ENCODE data around the gene NUDT13.

DNA sequence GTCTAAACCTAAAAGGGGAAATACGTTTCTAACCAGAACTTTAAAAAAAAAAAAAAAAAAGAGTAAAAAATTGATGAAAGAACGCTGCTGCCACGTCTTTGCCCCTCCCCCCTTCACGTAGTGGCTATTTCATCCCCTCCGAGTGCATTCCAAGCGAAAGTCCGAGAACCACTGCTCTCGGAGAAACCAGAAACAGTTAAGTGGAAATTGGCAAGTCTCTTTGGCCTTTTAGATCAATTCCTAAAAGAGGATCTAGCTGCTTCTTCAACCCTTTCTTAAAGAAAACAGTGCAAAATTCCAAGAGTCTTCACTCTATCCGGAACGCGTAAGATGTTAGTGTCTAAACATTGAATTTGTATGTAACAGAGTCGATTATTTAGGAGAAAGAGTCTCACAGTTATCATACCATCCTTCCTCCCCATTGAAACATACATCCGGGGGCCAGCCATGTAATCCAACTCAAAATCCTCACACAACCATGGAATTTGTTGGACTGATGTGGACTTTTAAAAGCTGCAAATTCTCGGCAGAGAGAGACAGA, 14.7 kb upstream of the NUDT13 start:
- TF ChIP-seq, protein P1, sequence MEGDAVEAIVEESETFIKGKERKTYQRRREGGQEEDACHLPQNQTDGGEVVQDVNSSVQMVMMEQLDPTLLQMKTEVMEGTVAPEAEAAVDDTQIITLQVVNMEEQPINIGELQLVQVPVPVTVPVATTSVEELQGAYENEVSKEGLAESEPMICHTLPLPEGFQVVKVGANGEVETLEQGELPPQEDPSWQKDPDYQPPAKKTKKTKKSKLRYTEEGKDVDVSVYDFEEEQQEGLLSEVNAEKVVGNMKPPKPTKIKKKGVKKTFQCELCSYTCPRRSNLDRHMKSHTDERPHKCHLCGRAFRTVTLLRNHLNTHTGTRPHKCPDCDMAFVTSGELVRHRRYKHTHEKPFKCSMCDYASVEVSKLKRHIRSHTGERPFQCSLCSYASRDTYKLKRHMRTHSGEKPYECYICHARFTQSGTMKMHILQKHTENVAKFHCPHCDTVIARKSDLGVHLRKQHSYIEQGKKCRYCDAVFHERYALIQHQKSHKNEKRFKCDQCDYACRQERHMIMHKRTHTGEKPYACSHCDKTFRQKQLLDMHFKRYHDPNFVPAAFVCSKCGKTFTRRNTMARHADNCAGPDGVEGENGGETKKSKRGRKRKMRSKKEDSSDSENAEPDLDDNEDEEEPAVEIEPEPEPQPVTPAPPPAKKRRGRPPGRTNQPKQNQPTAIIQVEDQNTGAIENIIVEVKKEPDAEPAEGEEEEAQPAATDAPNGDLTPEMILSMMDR (IDR thresholded peaks at IDR 0.05): no peak
- TF ChIP-seq POLR2A (IDR thresholded peaks at IDR 0.05): no peak
